Epithelial cell of esophagus (primary cell): ENCODE data around the gene GRM7.

Source experiments
- DNase-seq: peaks from one replicate; pipeline ENCODE4 v3.0.0; 2010; ENCODE audit warnings: low read depth
- H3K4me3 ChIP-seq: 2 replicates; pipeline ENCODE4 v1.5.1; 2011; ENCODE audit warnings: mild to moderate bottlenecking, low read length, control low read depth
- CTCF ChIP-seq: IDR thresholded peaks from 2 replicates; pipeline ENCODE4 v1.5.1; 2011; ENCODE audit warnings: low read depth, mild to moderate bottlenecking, low read length, control low read depth, inconsistent platforms; ENCODE audit not compliant: insufficient read depth; ENCODE audit errors: missing control alignments

Gene GRM7

DNA sequence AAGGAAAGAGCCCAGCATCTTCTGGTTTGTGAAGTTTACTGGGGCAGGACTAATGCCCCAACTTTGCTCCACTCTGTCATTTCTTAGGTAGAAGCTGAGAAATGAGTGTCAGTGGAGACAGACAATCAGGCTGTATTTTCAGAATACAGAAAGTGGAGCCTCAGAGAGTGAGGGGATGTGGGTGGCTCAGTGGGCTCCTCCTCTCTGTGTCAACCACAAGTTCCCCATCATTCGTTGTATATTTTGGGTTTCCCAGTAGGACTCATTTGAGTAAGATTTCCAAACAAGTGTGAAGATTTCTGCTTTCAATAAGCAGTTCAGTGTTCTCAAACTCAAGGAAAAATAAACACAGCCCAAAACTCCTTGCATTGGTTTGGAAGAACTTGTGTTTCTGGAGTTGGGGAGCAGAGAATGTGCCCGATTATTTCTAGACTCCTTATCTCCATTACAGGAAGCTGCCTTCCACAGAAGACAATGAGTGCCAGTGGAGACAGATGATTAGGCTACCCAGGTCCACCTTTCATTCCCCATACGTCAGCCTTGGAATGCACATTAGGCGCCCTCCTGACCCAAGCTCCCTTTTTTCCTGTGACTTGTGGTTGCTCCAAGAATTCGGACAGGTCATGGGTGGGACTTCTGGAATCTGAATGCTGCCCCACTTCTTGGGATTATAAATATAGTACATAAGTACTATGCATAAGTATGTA is 848.6 kb downstream of the GRM7 start:
- no peak for TF ChIP-seq CTCF

GRCh38 chr3:7710284-7710683 is 849.4 kb downstream of the GRM7 start:
- TF ChIP-seq CTCF = no peak
- DNase-seq = no peak
- no peak overlapping the region for H3K4me3 ChIP-seq

More for the DNA sequence above, 848.6 kb downstream of the GRM7 start:
- no peak overlapping the region for H3K4me3 ChIP-seq
- no peak for DNase-seq

GRCh38 chr3:7713724-7714123 is 852.8 kb downstream of the GRM7 start:
- no peak for TF ChIP-seq CTCF
- H3K4me3 ChIP-seq = no peak overlapping the region
- DNase-seq = no peak

DNA sequence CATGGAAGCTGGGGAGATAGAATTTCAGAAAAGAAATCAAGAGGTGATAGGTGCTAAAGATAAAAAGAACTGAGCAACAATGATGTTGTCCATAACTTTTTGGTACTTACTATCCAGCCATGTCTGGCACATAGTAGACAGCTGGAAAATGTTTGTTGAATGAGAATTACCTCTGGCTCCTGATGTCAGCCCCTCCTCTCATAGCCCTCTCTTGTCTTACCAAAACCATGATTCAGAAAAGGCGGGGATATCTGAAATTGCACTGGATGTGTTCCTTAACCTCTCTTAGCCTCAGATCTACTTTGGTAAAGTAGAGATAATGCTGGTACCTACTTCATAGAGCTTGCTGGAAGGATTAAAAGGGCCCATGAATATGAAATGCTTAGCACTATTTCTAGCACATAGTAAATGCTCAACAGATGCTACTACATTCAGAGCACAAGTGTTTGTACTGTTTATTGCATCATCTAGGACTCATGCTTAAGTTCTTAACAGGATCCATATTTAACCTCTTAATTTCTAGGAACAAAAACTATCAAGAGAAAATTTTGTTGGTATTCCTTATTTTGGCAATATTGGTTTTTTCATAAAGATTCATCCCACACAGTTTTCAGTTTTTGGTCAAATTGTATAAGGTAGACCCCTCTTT is 859.9 kb downstream of the GRM7 start:
- TF ChIP-seq CTCF = no peak
- no peak overlapping the region for H3K4me3 ChIP-seq
- no peak for DNase-seq

GRCh38 chr3:7721869-7722268 is 861.0 kb downstream of the GRM7 start:
- TF ChIP-seq CTCF = no peak
- H3K4me3 ChIP-seq = no peak overlapping the region
- no peak for DNase-seq

DNA sequence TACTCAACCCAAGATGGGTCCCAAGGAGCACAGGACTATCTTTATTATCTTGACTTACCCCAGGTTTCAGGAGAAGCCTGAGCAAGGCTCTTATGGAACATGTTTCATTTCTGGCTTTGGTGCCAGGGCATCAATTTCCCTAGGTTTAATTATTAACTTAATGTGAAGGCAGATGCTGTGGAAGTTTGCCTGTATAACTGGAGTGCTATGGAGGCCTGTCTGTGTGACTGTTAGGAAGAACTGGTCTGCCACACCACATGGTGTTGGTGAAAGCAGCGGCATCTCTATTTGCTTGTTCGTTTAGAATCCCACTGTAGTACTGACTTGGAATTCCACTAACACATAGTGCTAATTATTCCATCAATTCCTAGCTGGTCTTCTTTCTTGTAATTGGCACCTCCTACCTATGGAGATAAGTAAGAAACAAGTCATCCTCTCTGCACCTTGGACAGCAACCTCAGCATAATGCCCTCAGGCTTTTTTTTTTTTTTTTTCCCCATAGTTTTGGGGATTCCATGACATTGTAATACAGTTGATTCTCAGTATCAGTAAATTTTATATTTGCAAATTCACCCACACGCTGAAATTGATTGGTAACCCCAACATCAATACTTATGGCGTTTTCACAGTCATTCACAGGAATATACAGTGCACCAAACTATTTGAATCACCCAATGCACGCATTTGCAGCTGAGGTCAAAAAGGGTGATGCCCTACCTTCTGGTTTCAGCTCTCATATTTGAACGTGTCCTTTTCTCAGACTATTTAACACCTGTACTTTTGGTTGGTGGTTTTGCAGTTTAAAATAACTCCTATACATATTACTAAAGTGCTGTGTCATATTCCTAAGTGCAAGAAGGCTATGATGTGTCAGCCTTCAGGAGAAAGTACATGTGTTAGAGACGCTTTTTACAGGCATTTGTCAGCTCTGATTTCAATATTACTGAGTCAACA is 867.9 kb downstream of the GRM7 start:
- DNase-seq = no peak
- TF ChIP-seq CTCF = no peak
- H3K4me3 ChIP-seq = no peak overlapping the region
